K562 (cell line): ENCODE measurements around the gene DPP4. TPM values are rescaled to one million over a fixed set of nuclear protein-coding genes. Genes with fewer than 3 reads are reported as not detected.
A peak's percentile ranks its signal among the peaks of the same experiment; 100 is the strongest.

Experiments used
- ATAC-seq: fragments of 200-7000 bp; cut with Tn5 transposase; 3 replicates; pipeline ENCODE4 v1.9.1; 2020; ENCODE audit warnings: moderate library complexity
- BruUV-seq: library from RNA; stranded (reverse); fragments of 400-500 nt; replicated peaks from 2 replicates; lab custom pipeline; 2021; lab: Mats Ljungman, UMichigan
- CTCF ChIA-PET: fragments of 300-600 bp; formaldehyde crosslinking; extraction: SDS; loops from one replicate; lab custom pipeline; 2021; ENCODE audit warnings: low intra/inter-chr PET ratio; lab: Yijun Ruan, JAX
- POLR2A ChIA-PET: fragments of 300-600, 350-650 bp; sonication (Branson Sonifier 250); formaldehyde crosslinking; extraction: SDS; loops from one replicate; lab custom pipeline; 2021; ENCODE audit warnings: antibody characterized with exemption, inconsistent platforms; lab: Yijun Ruan, JAX
- DNase-seq, 4 experiments: peaks; one replicate each; pipeline versions ENCODE4 v3.0.0 to v3.0.0-alpha.2; 2011 to 2018; ENCODE audit warnings: low spot score in 3 of 4, mixed read lengths in 3 of 4; ENCODE audit errors: extremely low read depth in 1 of 4
- FAIRE-seq: peaks from 2 replicates; lab custom pipeline; 2011; peaks lifted over from hg19 to GRCh38; lab: Jason Lieb, UNC
- H2AFZ ChIP-seq: 2 replicates; pipeline ENCODE4 v1.6.0; 2011; ENCODE audit warnings: low read depth, low read length, control low read depth, inconsistent platforms
- H3K27ac ChIP-seq: fragments of 200-600 bp; 3 replicates; pipeline ENCODE4 v1.8.0; 2011; ENCODE audit warnings: low read depth, mild to moderate bottlenecking, control low read depth, inconsistent platforms, low read length, moderate library complexity, mixed read lengths; ENCODE audit errors: extremely low read depth
- H3K27me3 ChIP-seq, 2 experiments: fragments of 300-600 bp in 1 of 2; 2 replicates in 1 of 2; 3 replicates in 1 of 2; pipeline versions ENCODE4 v1.6.0 to v1.8.0; 2011; ENCODE audit warnings: inconsistent platforms in 2 of 2, low read length in 2 of 2, mild to moderate bottlenecking in 1 of 2, mixed read lengths in 1 of 2, moderate library complexity in 1 of 2; ENCODE audit not compliant: control insufficient read depth in 2 of 2, insufficient read depth in 2 of 2
- H3K36me3 ChIP-seq: fragments of 300-600 bp; 3 replicates; pipeline ENCODE4 v1.8.0; 2011; ENCODE audit warnings: mild to moderate bottlenecking, low read length, inconsistent platforms; ENCODE audit not compliant: control insufficient read depth, insufficient read depth
- H3K4me1 ChIP-seq, 2 experiments: fragments of 200-600 bp in 1 of 2; replicated peaks in 1 of 2; 2 replicates in 1 of 2; 3 replicates in 1 of 2; pipeline versions ENCODE4 v1.5.1 to v1.8.0; 2011; ENCODE audit warnings: inconsistent platforms in 2 of 2, low read length in 2 of 2, mild to moderate bottlenecking in 1 of 2, mixed read lengths in 1 of 2, moderate library complexity in 1 of 2; ENCODE audit not compliant: control insufficient read depth in 2 of 2, insufficient read depth in 2 of 2
- H3K4me2 ChIP-seq: 2 replicates; pipeline ENCODE4 v1.6.1; 2011; ENCODE audit warnings: low read length, control low read depth, inconsistent platforms, mixed read lengths; ENCODE audit not compliant: insufficient read depth
- H3K4me3 ChIP-seq: fragments of 200-600 bp; sonication (generic), shearing (Covaris generic); 2 replicates; pipeline ENCODE4 v1.5.1; 2016; ENCODE audit warnings: control low read depth, inconsistent platforms
- H3K79me2 ChIP-seq: fragments of 200-600 bp; 3 replicates; pipeline ENCODE4 v1.8.0; 2011; ENCODE audit warnings: low read length, inconsistent platforms; ENCODE audit not compliant: control insufficient read depth, insufficient read depth
- H3K9ac ChIP-seq, 2 experiments: 2 replicates each; pipeline versions ENCODE4 v1.6.0 to v1.6.1; 2011; ENCODE audit warnings: low read depth in 2 of 2, low read length in 2 of 2, control low read depth in 1 of 2, inconsistent platforms in 1 of 2, mild to moderate bottlenecking in 1 of 2, mixed read lengths in 1 of 2; ENCODE audit not compliant: insufficient read depth in 1 of 2
- H3K9me1 ChIP-seq: one replicate; pipeline ENCODE4 v1.6.0; 2011; ENCODE audit warnings: inconsistent platforms, mild to moderate bottlenecking, low read length, moderate library complexity; ENCODE audit not compliant: control insufficient read depth, insufficient read depth
- H3K9me3 ChIP-seq: replicated peaks from 2 replicates; pipeline ENCODE4 v1.5.1; 2011; ENCODE audit warnings: low read depth, low read length, inconsistent platforms; ENCODE audit not compliant: control insufficient read depth, insufficient read depth
- H4K20me1 ChIP-seq: replicated peaks from 2 replicates; pipeline ENCODE4 v1.6.1; 2011; ENCODE audit warnings: low read length, inconsistent platforms, mixed read lengths; ENCODE audit not compliant: control insufficient read depth, insufficient read depth
- C11orf30 ChIP-seq: fragments of 450-650 bp; IDR thresholded peaks from 2 replicates; pipeline ENCODE4 v1.6.1; 2016; ENCODE audit warnings: low read depth, mild to moderate bottlenecking
- ETV1 ChIP-seq: fragments of 450-650 bp; conservative IDR thresholded peaks from 2 replicates; pipeline ENCODE4 v1.6.1; 2016; ENCODE audit warnings: missing genetic modification characterization, control low read depth, low read depth, missing compliant biosample characterization
- IFI16 ChIP-seq: fragments of 250-450 bp; sonication (Bioruptor Pico); IDR thresholded peaks from 2 replicates; pipeline ENCODE4 v2.1.2; 2022; ENCODE audit warnings: mild to moderate bottlenecking, inconsistent platforms
- MED1 ChIP-seq: sonication (generic); formaldehyde crosslinking; IDR thresholded peaks from 2 replicates; pipeline ENCODE4 v1.8.1; 2023; ENCODE audit warnings: missing genetic modification reagents, borderline replicate concordance
- NR2F6 ChIP-seq: fragments of 450-650 bp; formaldehyde crosslinking; IDR thresholded peaks from 2 replicates; pipeline ENCODE4 v1.4.0; 2020; ENCODE audit warnings: mild to moderate bottlenecking
- POLR3G ChIP-seq: IDR thresholded peaks from 2 replicates; pipeline ENCODE4 v1.6.1; 2011; ENCODE audit not compliant: insufficient read length, insufficient replicate concordance; ENCODE audit errors: extremely low read depth
- RFX1 ChIP-seq: fragments of 450-650 bp; IDR thresholded peaks from 2 replicates; pipeline ENCODE4 v1.6.1; 2016; ENCODE audit warnings: mild to moderate bottlenecking, moderate library complexity
- SMARCC2 ChIP-seq: fragments of 450-650 bp; IDR thresholded peaks from 2 replicates; pipeline ENCODE4 v1.6.1; 2017; ENCODE audit warnings: antibody characterized with exemption, moderate library complexity, mild to moderate bottlenecking, low read depth
- TEAD2 ChIP-seq: fragments of 450-650 bp; IDR thresholded peaks from 2 replicates; pipeline ENCODE4 v1.6.1; 2016; ENCODE audit warnings: missing genetic modification characterization, control low read depth, missing compliant biosample characterization
- WGBS: fragments of 100-300 bp; shearing (Covaris generic); methylation state at CpG from one replicate; pipeline ENCODE4 v1.1.6; 2016; ENCODE audit warnings: low coverage, mixed read lengths; ENCODE audit not compliant: insufficient coverage; ENCODE audit errors: missing lambda C conversion rate; 5-methylcytosine and 5-hydroxymethylcytosine counted together
- in situ Hi-C: fragments of 300-500 bp; cut with MboI; formaldehyde crosslinking; loops from 4 replicates; pipeline ENCODE4 v1.15.0; 2018; ENCODE audit warnings: inconsistent platforms, mixed read lengths
- intact Hi-C: fragments of 100-400 bp; cut with micrococcal nuclease; formaldehyde crosslinking; loops from 2 replicates; pipeline ENCODE4 v1.14.2; 2022
- polyA plus RNA-seq, 8 experiments: library from polyadenylated mRNA; depleted of rRNA in 4 of 8; stranded (reverse) in 5 of 8; unstranded in 3 of 8; fragments of >200 nt; fragmentation: Nextera tagmentation in 2 of 8; fragmentation: Illumina TruSeq in 1 of 8; extraction: Ambion mirVana in 2 of 8; extraction: Trizol in 1 of 8; gene quantifications; 2 replicates each; pipeline versions ENCODE4 v1.2.1 to v1.2.3, GENCODE V29; 2011 to 2014; ENCODE audit warnings: inconsistent platforms in 1 of 8, missing spikeins in 1 of 8
- total RNA-seq, 7 experiments: library from RNA; depleted of rRNA in 6 of 7; stranded (reverse); fragments of >200 nt in 6 of 7; fragmentation: Illumina TruSeq in 2 of 7; extraction: Trizol in 2 of 7; gene quantifications; 2 replicates each; pipeline versions ENCODE4 v1.2.1 to v1.2.3, GENCODE V29; 2011 to 2021; ENCODE audit warnings: low replicate concordance in 1 of 7
- TF ChIP-seq, protein P1 (sequence below): sonication (generic); formaldehyde crosslinking; IDR thresholded peaks from 2 replicates; pipeline ENCODE4 v1.8.0; 2022; ENCODE audit warnings: mild to moderate bottlenecking, missing genetic modification reagents, borderline replicate concordance
- TF ChIP-seq, protein P2 (sequence below): sonication (generic); formaldehyde crosslinking; IDR thresholded peaks from 2 replicates; pipeline ENCODE4 v1.8.0; 2022; ENCODE audit warnings: missing genetic modification reagents, mild to moderate bottlenecking, borderline replicate concordance

The DPP4 gene
- total and polyA plus RNA-seq, 9 of the 15 experiments (the other 6 are each of a cell fraction or from before 2014, with no cell fraction given) = 0.11 TPM; not detected in 8

DNA sequence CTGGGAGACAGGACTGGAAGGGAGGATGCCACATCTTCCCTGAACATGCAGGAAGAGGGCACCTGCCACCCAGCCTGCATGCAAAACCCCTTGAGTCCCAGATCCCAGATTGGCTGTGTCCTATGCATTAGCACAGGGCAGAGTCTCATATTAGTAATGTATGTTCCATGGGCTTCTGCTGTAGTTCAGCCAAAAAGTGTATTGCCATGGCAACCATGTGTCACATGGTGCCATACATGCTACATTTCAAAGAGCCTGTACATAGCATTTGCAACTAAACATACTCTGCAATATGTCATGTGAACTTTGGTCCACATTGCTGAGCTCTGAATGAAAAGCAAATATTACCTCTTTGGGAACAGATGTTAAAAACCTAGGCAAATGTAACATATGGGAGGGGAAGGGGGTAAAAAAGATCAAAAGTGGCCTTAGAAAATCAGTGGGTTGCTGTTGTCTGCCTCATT lies 78.4 kb downstream of the DPP4 start:
- H3K9me1 ChIP-seq = no peaks in the 10 kb centered on the region
- in situ Hi-C loops (no loop called here), intact Hi-C loops (no loop called here)
- no peak overlapping the region for H3K27ac ChIP-seq
- BruUV-seq = no TSS peak
- H3K4me3 ChIP-seq = no peak overlapping the region
- no peak overlapping the region for H3K9ac ChIP-seq
- H3K27me3 ChIP-seq = no peaks in the 10 kb centered on the region
- DNase-seq (no peak), ATAC-seq (no peak), FAIRE-seq (no peak)
- H4K20me1 ChIP-seq = no peaks in the 10 kb centered on the region
- H3K36me3 ChIP-seq = no peaks in the 10 kb centered on the region
- no peaks in the 10 kb centered on the region for H3K9me3 ChIP-seq
- H2AFZ ChIP-seq = no peak overlapping the region
- CTCF ChIA-PET = no interaction called here
- no peak overlapping the region for H3K4me2 ChIP-seq
- H3K4me1 ChIP-seq = no peaks in the 10 kb centered on the region
- no peaks in the 10 kb centered on the region for H3K79me2 ChIP-seq
- TF ChIP-seq RFX1 (peak; percentile 43), ETV1 (tag) (no peak)
- TF ChIP-seq, all 486 proteins: peak for 1
- POLR2A ChIA-PET = no interaction called here

DNA sequence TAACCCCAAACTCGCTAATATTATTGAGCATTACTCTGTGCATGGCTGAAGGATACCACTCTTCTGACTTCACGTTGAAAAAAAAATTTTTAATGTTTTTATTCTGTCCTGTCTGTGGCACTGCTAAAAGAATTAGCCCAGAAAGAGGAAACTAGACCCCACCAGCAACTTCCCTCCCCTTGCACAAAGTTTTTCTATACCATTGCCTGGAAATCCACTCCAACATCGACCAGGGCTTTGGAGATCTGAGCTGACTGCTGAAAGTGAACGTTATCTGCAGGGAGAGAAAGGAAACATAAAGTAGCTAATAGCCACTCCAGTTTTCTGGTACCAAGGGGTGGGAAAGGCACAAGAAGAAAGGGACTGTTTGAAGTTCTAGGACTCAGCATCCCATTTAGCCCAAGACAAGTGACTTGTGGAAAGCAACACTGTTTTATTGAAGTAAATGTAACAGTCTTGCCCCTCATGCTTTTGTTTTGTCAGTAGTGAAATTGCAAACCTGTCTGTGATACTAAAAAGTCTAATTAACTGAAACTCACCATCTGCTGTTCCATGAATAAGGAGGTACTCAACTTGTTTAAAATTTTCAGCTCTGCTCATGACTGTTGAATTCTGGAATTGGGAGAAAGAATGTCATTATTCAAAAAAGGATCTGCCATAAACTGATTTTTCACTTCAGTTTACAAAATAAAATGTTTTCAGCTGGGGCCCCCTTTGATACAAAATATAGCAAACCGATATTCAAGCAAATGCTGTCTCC lies 79.1 kb downstream of the DPP4 start:
- no peaks in the 10 kb centered on the region for H3K27me3 ChIP-seq
- in situ Hi-C loops = no loop called here
- BruUV-seq = no TSS peak
- H3K79me2 ChIP-seq = no peaks in the 10 kb centered on the region
- H3K9ac ChIP-seq = no peak overlapping the region
- 1% methylated on average over 5 of the region's 5 CpGs for WGBS
- no peak overlapping the region for H2AFZ ChIP-seq
- intact Hi-C loops = no loop called here
- no peak for ATAC-seq
- no peaks in the 10 kb centered on the region for H3K9me3 ChIP-seq
- no peak for FAIRE-seq
- ChIA-PET POLR2A (no interaction called here), CTCF (no interaction called here)
- no peak for DNase-seq
- H3K4me2 ChIP-seq = no peak overlapping the region
- H3K4me3 ChIP-seq = no peak overlapping the region
- H3K4me1 ChIP-seq = no peaks in the 10 kb centered on the region
- no peak overlapping the region for H3K27ac ChIP-seq
- H3K36me3 ChIP-seq = no peaks in the 10 kb centered on the region
- H4K20me1 ChIP-seq = no peaks in the 10 kb centered on the region
- no peaks in the 10 kb centered on the region for H3K9me1 ChIP-seq
- TF ChIP-seq C11orf30 = no peak
- no peak for TF ChIP-seq MED1 (CRISPR knock-in tag)
- no peak for TF ChIP-seq IFI16 (CRISPR knock-in tag)
- TF ChIP-seq, protein P1, sequence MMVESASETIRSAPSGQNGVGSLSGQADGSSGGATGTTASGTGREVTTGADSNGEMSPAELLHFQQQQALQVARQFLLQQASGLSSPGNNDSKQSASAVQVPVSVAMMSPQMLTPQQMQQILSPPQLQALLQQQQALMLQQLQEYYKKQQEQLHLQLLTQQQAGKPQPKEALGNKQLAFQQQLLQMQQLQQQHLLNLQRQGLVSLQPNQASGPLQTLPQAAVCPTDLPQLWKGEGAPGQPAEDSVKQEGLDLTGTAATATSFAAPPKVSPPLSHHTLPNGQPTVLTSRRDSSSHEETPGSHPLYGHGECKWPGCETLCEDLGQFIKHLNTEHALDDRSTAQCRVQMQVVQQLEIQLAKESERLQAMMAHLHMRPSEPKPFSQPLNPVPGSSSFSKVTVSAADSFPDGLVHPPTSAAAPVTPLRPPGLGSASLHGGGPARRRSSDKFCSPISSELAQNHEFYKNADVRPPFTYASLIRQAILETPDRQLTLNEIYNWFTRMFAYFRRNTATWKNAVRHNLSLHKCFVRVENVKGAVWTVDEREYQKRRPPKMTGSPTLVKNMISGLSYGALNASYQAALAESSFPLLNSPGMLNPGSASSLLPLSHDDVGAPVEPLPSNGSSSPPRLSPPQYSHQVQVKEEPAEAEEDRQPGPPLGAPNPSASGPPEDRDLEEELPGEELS = no peak
- TF ChIP-seq, protein P2, sequence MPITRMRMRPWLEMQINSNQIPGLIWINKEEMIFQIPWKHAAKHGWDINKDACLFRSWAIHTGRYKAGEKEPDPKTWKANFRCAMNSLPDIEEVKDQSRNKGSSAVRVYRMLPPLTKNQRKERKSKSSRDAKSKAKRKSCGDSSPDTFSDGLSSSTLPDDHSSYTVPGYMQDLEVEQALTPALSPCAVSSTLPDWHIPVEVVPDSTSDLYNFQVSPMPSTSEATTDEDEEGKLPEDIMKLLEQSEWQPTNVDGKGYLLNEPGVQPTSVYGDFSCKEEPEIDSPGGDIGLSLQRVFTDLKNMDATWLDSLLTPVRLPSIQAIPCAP (CRISPR knock-in tag) = no peak
- TF ChIP-seq NR2F6 (CRISPR knock-in tag) = no peak
- TF ChIP-seq POLR3G = no peak
- no peak for TF ChIP-seq SMARCC2
- no peak for TF ChIP-seq TEAD2 (tag)
